HG02588 (cell line): Measurements from ENCODE around the gene DGKE.

ENCODE experiments used
- ATAC-seq: cut with Tn5 transposase; IDR thresholded peaks from one replicate; pipeline ENCODE4 v1.9.1; 2021; ENCODE audit warnings: mild to moderate bottlenecking, moderate library complexity; ENCODE audit not compliant: unreplicated experiment

Gene DGKE

GRCh38 chr17:56812901-56813388 lies 21.0 kb upstream of the DGKE start:
- ATAC-seq, result no peak

- ATAC-seq, result no peak
Measured at GRCh38 chr17:56815711-56816110, 18.2 kb upstream of the DGKE start.

- no peak for ATAC-seq
Measured at GRCh38 chr17:56817066-56817465, 16.9 kb upstream of the DGKE start.

GRCh38 chr17:56819030-56819429 lies 14.9 kb upstream of the DGKE start:
- no peak for ATAC-seq

GRCh38 chr17:56819431-56820145 lies 14.4 kb upstream of the DGKE start:
- peak; percentile 68 for ATAC-seq

- ATAC-seq, result no peak
Measured at GRCh38 chr17:56820207-56820606, 13.7 kb upstream of the DGKE start.

- no peak for ATAC-seq
Measured at GRCh38 chr17:56821847-56822534, 12.0 kb upstream of the DGKE start.

GRCh38 chr17:56822725-56823124 lies 11.2 kb upstream of the DGKE start:
- no peak for ATAC-seq

GRCh38 chr17:56823848-56824247 lies 10.1 kb upstream of the DGKE start:
- ATAC-seq, result no peak

GRCh38 chr17:56824503-56824902 lies 9.4 kb upstream of the DGKE start:
- no peak for ATAC-seq

- no peak for ATAC-seq
Measured at GRCh38 chr17:56826611-56827414, 7.1 kb upstream of the DGKE start.

GRCh38 chr17:56830726-56831368 lies 3.1 kb upstream of the DGKE start:
- ATAC-seq, result no peak

- ATAC-seq, result no peak
Measured at GRCh38 chr17:56831369-56832095, 2.4 kb upstream of the DGKE start.

GRCh38 chr17:56832446-56832845 lies 1.5 kb upstream of the DGKE start:
- ATAC-seq, result no peak

- peak; percentile 44 for ATAC-seq
Measured at GRCh38 chr17:56833057-56833808, 718 bp upstream of the DGKE start.

- ATAC-seq, result peak; percentile 24
Measured at GRCh38 chr17:56834380-56835263, 671 bp downstream of the DGKE start.

GRCh38 chr17:56835264-56835585 lies 1.3 kb downstream of the DGKE start:
- ATAC-seq, result no peak

GRCh38 chr17:56838687-56839086 lies 4.7 kb downstream of the DGKE start:
- ATAC-seq, result no peak

- no peak for ATAC-seq
Measured at GRCh38 chr17:56842577-56842976, 8.6 kb downstream of the DGKE start.
